ENCODE measurements around the gene L3MBTL2. TPM values are rescaled to one million over a fixed set of nuclear protein-coding genes. Genes with fewer than 3 reads are reported as not detected.

L3MBTL2 gene
- total RNA-seq, 1 experiment from 2014 or later: 29.9 TPM

DNA sequence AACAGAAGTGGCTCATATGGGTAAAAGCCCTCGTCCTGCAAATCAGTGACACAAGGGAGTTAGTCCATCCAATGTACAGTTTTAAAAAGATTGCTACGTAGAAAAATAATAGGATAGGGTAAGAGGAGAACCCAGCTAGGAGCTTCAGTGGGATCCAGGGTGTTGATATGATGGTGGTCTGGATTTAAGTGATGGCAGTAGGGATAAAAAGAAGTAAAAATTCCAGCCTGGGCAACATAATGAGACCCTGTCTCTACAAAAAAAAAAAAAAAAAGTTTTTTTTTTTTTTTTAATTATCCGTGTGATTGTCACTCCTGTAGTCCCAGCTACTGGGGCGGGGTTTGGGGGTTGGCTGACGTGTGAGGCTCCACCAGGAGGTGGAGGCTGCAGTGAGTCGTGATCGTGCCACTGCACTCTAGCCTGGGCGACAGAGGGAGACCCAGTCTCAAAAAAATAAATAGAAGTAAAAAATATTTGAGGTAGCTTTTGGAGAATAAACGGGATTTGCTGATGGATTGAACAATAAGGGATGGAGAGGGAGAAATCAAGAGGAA, 7.0 kb upstream of the L3MBTL2 start:
- in situ Hi-C loops (cut with HindIII; ENCODE audit: low pct_unique_long_range_greater_than_20kb, low sequenced_read_pairs): no loop called here
- peak; percentile 67 for DNase-seq (ENCODE audit: low read depth, low spot score)

DNA sequence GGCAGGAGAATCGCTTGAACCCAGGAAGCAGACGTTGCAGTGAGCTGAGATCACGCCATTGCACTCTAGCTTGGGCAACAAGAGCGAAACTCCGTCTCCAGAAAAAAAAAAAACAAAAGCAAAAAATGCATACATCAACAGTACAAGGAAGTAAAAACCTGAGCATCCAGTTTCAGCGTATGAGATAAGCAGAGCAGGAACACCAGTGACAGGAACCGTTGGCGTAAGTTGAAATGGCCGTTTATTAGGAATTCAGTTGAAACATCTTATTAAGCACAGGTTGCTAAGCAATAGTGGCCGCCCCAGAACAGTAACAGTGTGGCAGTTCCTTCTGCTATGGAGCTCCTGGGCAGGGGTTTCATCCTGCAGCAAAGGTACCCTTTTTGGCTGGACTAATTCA, 4.0 kb upstream of the L3MBTL2 start:
- DNase-seq (ENCODE audit: low read depth, low spot score): no peak
- in situ Hi-C loops (cut with HindIII; ENCODE audit: low pct_unique_long_range_greater_than_20kb, low sequenced_read_pairs): no loop called here

DNA sequence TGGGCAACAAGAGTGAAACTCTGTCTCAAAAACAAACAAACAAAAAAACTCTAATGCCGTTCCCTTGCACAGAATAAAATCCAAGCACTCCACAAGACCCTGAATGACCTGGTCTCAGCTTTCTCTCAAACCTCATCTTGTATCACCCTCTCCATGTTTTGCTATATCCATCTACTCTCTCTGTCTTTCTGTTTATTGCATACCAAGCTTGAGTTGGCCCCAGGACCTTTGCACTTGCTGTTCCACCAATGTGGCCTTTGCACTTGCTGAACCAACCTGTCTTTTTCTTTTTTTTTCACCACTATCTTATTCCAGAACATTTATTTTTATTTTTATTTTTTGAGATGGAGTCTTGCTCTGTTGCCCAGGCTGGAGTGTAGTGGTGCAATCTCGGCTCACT, 2.0 kb upstream of the L3MBTL2 start:
- in situ Hi-C loops (cut with HindIII; ENCODE audit: low pct_unique_long_range_greater_than_20kb, low sequenced_read_pairs): no loop called here
- no peak for DNase-seq (ENCODE audit: low read depth, low spot score)

DNA sequence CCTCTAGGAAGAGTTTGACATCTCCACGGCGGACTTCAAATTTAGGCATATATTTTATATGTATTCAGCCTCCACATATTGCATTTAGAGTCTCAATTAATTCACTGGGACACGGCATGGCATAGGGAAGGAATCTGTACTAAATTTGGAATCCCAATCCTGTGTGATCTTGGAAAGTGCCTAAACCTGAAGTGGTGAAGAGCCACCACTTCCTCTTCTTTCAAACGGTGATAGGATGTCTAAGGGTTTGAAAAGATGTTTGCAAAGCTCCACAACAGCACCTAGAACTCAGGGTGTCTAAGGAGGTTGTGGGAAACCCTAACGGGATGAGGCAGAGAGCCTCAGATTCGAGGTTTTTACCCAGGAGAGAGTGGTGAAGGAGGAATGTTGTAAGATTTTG, 1.0 kb upstream of the L3MBTL2 start:
- in situ Hi-C loops (cut with HindIII; ENCODE audit: low pct_unique_long_range_greater_than_20kb, low sequenced_read_pairs): no loop called here
- DNase-seq (ENCODE audit: low read depth, low spot score): no peak

DNA sequence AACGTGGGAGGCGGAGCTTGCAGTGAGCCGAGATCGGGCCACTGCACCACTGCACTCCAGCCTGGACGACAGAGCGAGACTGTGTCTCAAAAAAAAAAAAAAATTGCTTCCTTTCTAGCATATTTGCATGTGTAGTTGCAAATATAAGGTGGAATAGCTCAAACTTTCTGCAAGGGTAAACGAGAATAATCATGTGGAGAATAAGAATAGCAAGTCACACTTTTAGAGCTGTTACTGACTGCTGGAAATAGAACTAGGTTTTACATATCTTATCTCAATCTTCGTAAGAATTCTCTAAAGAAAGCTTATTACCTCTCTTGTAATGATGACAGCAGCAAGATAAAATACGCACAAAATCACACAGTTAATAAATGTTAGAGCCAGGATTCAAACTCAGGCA, 1.6 kb downstream of the L3MBTL2 start:
- DNase-seq (ENCODE audit: low read depth, low spot score): no peak
- in situ Hi-C loops (cut with HindIII; ENCODE audit: low pct_unique_long_range_greater_than_20kb, low sequenced_read_pairs): no loop called here

DNA sequence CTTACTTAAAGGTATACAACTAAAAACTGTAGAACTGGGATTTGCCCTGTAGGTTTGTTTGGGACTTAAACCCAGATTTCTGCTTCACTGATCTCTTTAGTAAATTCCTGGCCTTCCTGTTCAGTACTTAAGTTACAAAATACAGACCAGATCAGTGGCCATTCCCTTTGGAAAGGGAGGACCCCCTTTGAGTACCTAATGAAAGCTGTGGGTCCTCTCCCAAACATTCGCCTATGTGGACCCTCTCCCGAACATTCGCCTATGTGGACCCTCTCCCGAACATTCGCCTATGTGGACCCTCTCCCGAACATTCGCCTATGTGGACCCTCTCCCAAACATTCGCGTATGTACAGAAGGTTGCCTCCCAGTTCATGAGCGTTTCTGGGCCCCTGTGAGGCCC, 10.3 kb downstream of the L3MBTL2 start:
- in situ Hi-C loops (cut with HindIII; ENCODE audit: low pct_unique_long_range_greater_than_20kb, low sequenced_read_pairs): no loop called here

DNA sequence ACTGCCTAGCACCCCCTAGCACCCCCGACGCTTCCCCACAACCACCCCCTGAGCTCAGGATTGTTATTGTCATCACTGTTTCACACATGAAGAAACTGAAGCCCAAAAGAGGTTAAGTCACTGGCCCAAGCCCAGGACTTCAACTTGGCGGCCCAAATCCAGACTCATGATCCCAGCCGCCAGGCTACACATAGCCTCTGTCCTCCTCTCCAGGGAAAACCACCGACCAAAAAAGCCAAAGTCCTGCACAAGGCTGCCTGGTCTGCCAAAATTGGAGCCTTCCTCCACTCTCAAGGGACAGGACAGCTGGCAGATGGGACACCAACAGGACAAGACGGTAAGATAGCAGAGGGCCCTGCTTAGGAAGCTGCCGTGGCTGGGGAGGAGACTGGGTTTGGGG, 10.8 kb downstream of the L3MBTL2 start:
- no peak for DNase-seq (ENCODE audit: low read depth, low spot score)
- in situ Hi-C loops (cut with HindIII; ENCODE audit: low pct_unique_long_range_greater_than_20kb, low sequenced_read_pairs): no loop called here

More for the DNA sequence above, 10.3 kb downstream of the L3MBTL2 start:
- DNase-seq (ENCODE audit: low read depth, low spot score): no peak

DNA sequence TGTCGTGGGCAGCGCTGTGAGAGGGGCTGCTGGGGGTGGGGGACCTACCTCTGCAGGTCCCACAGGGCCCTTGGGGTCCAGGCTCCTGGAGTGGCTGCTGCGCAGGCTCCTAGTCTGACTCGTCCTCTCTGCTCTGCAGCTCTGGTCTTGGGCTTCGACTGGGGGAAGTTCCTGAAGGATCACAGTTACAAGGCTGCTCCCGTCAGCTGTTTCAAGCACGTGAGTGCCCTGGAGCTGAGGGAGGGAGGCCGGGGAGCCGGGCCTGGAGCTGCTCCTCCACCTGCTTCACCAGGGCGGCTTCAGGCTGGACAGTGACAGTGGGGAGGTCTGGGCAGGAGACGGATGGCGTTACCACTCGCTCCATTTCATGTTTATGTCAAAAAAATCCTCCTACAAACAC, 11.9 kb downstream of the L3MBTL2 start:
- peak; percentile 37 for DNase-seq (ENCODE audit: low read depth, low spot score)
- in situ Hi-C loops (cut with HindIII; ENCODE audit: low pct_unique_long_range_greater_than_20kb, low sequenced_read_pairs): no loop called here

DNA sequence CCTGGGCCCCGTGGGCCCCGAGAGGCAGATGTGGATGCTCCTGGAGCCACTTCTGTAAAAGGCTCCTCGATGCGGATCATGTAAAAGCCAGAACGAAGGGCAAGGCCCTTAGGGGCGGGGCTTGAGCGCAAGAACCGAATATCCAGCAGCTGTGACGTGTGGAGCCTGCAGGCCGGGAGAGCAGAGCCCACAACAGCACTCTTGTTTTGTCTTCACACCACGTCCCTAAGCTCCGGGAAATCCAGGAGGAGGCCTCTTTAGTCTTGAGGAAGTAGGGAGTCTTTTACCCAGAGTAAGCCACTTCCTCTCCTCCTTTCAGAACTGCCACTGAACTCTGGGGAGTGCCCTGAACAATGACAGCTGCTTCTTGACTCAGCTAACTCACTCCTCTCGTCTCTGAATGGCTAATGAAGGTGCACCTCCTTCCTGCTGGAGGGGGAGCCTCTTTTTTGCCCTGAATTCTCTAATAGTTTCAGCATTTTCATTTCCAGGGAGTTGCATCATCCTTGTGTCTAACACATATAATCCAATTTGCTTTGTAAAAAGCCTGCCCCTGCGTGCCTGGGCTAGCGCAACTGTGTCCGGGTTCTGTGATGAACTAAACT, 12.5 kb downstream of the L3MBTL2 start:
- DNase-seq (ENCODE audit: low read depth, low spot score): peak; percentile 94
- in situ Hi-C loops (cut with HindIII; ENCODE audit: low pct_unique_long_range_greater_than_20kb, low sequenced_read_pairs): no loop called here

DNA sequence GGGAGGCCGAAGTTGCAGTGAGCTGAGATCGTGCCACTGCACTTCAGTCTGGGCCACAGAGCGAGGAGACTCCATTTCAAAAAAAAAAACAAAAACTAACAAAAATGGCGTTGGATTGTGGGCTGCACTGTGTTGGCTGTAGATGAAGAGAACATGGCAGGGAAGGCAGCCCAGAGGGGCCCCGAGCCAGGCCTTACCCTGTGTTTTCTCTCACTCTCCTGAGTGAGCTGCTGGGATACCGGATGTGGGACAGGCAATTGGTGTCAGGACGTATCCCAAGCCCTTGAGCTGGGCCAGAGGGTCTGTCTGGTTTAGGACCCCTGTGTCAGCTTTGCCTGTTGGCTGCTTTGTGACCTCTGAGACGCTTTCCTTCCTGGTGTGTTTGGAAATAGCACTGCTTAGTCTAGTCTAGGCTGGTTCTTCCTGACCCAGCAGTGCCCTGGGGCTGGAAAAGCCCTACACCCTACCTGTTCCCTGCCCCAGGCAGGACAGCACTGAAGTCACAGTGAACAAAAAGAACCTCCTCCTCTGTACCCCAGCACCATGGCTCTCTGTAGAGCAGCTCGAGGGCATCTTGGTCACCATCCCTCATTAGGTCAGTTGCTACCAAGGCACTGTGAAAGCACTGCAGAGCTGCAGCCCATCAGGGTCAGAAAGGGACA, 17.9 kb downstream of the L3MBTL2 start:
- in situ Hi-C loops (cut with HindIII; ENCODE audit: low pct_unique_long_range_greater_than_20kb, low sequenced_read_pairs): no loop called here
- no peak for DNase-seq (ENCODE audit: low read depth, low spot score)

DNA sequence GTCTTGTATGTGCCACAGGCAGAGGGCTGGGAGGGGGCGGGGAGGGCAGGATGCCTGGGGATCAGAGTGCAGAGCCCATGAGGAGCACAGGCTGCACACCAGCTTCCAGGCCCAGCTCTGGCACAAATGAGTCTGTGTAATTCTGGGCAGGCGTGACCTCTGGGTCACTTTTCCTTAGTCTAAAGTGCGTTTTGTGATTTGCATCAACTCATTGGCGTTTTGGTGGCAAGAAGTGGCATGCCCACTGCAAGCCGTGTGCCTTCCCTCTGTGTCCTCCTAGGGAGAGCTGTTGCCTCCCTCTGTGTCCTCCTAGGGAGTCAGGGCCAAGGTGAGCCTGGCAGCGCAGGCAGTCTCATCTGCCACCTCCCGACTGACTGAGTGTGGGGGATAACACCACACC, 18.4 kb downstream of the L3MBTL2 start:
- in situ Hi-C loops (cut with HindIII; ENCODE audit: low pct_unique_long_range_greater_than_20kb, low sequenced_read_pairs): no loop called here
- DNase-seq (ENCODE audit: low read depth, low spot score): no peak

DNA sequence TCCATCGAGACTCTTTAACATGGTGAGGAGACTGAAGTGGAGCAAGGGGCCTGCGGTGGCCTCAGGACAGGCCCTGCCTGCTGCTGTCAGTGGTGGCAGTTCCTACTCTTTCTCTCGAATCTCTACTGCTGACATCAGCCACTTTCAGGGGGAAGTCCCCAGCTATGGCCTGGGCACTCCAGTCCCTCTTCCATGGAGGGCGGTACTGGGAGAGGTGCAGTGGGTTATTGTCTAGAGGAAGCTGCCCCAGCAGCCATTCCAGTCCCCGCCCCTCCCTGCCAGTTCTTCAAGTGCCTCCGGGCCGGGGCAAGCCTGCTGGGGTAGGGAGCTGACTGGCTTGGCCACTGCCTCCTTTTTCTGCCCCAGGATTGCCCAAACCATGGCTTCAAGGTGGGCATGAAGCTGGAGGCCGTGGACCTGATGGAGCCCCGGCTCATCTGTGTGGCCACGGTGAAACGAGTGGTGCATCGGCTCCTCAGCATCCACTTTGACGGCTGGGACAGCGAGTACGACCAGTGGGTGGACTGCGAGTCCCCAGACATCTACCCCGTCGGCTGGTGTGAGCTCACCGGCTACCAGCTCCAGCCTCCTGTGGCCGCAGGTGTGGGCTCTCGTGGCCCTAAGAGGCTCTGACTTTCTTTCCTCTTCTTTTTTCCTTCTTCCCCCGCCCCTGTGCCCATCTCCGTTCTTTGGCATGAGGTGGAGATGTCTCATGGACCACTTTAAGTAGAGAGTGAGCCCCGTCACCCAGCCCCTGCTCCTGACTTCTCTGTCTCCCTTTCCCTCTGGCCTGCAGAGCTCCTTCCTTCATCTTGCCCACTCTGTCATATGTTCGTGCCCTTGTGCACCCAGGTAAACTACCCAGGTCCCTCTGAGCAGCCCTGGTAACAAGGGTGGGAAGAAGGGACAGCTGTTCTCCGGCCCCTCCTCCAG, 21.9 kb downstream of the L3MBTL2 start:
- in situ Hi-C loops (cut with HindIII; ENCODE audit: low pct_unique_long_range_greater_than_20kb, low sequenced_read_pairs): no loop called here
- no peak for DNase-seq (ENCODE audit: low read depth, low spot score)

DNA sequence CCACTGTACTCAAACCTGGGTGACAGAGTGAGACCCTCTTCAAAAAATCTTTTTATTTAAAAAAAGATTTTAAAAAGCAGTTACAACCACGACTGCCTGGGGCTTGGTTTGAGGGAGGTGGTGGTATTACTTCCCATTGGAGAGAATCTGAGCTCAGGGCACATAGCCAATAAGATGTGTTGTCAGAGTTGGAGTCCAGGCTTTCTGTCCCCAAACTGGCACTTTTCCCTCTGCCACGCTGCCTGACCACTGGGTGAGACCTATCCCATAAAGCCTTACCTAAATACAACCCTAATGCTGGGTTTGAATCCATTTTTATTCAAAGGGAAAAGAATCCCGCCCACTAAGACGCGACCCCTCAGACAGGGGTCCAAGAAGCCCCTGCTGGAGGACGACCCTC, 24.1 kb downstream of the L3MBTL2 start:
- DNase-seq (ENCODE audit: low read depth, low spot score): no peak
- in situ Hi-C loops (cut with HindIII; ENCODE audit: low pct_unique_long_range_greater_than_20kb, low sequenced_read_pairs): no loop called here

DNA sequence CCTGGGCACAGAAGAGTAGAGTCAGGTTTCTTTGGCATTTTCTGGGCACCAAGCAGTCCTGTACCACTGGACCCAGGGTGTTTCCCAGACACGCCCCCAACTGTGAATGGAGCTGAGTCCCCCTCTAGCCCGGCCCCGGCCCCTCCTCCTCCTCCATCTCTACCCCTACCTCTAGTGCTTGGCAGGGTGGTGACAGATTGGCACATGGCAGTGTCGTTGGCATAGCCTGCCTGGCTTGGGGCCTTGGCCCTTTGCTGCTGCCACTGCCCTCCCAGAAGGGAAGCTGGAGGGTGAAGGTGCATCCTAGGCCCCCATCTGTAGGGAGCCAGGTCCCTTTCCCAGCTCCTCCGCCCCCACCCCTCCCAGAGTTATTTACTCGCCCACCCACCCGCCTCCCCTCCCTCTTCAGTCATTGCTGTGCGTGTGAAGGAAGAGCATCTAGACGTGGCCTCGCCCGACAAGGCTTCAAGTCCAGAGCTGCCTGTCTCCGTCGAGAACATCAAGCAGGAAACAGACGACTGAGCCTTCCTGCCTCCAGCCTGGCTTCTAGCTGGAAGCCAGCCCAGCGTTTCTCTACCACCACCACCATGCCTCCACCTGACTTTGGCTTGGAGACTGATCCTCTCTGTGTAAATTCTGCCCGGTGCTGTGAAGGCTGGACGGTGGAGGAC, 24.8 kb downstream of the L3MBTL2 start:
- in situ Hi-C loops (cut with HindIII; ENCODE audit: low pct_unique_long_range_greater_than_20kb, low sequenced_read_pairs): no loop called here
- no peak for DNase-seq (ENCODE audit: low read depth, low spot score)

DNA sequence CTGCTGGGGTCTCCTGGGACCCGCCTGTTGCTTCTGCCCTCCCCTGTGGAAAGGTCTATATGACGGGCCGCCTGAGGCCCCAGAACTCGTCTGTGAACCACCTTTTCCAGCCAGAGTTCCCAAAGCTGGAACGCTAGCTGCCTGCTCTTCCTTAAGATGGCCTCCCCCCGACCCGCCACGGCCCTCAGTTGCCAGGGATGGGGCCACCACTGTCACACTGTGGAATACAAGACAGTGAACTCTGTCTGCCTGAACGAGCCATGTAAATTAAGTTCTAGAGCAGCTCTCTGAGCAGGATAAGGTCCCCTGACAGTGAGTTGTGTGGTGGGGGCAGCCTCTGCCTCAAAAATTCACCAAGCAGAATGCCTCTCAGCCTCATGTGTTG, 25.3 kb downstream of the L3MBTL2 start:
- DNase-seq (ENCODE audit: low read depth, low spot score): no peak
- in situ Hi-C loops (cut with HindIII; ENCODE audit: low pct_unique_long_range_greater_than_20kb, low sequenced_read_pairs): no loop called here

DNA sequence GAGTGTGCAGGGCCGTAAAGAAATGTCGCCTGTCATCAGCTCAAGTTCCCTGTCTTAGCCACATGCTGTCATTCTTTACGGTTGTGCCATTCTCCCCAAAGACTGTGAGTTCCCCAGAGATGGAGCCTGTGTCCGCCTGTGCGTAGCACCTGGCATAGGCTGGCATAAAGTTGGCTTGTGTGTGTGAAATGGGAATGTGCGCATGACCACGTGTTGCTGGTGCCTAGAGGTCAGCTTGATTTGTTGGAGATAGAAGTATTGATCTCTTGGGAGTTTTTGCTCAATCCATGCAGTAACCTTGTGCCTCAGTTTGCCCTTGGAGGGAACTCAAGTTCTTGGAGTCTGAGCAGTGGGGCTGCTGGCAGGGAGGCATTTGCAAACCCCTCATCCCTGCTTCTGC, 26.3 kb downstream of the L3MBTL2 start:
- DNase-seq (ENCODE audit: low read depth, low spot score): no peak
- in situ Hi-C loops (cut with HindIII; ENCODE audit: low pct_unique_long_range_greater_than_20kb, low sequenced_read_pairs): no loop called here

DNA sequence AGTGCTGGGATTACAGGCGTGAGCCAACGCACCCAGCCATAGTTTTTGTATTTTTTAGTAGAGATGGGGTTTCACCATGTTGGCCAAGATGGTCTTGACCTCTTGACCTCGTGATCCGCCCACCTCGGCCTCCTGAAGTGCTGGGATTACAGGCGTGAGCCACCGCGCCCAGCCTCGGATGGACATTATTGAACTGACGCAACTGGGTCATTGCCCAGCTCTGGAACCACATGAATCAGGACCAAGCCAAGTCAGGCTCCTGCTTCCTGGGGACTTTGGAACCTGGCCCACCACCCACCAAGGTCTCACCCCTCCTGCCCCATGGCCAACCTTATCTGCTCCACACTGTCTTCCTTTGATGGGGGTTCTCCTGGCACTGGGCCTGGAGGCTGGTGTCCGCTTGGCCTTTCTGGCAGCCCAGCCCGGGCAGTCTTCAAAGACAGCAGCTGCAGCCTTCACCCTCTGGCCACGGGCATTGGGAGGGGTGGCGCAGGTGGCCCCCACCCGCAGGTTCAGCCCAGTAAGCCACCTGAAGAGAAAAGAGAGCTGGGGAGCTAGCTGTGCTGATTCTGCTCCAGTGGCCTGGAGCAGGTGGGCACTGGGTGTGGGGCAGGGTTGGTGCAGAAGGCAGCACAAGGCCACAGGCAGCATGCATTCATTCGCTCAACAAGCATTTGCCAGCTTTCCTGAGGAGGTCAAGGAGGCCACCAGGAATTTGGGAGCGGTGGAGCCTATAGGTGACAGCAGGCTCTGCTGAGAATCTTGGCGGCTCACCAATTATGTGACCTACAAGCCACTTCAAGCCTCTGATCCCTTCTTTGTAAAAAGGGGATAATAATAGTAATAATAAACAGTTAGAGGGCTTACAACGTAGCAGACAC, 29.9 kb downstream of the L3MBTL2 start:
- in situ Hi-C loops (cut with HindIII; ENCODE audit: low pct_unique_long_range_greater_than_20kb, low sequenced_read_pairs): no loop called here
- no peak for DNase-seq (ENCODE audit: low read depth, low spot score)

All from SK-MEL-5 (cell line).